CD4-positive, alpha-beta T cell treated with Interleukin-6 at 100 ng/mL for 8 hours (primary cell): Measurements from ENCODE around the gene ASB1.

ENCODE experiments used
- DNase-seq: peaks from one replicate; pipeline ENCODE4 v3.0.0-alpha.2; 2020; ENCODE audit warnings: mixed read lengths, low spot score

Gene ASB1

DNA sequence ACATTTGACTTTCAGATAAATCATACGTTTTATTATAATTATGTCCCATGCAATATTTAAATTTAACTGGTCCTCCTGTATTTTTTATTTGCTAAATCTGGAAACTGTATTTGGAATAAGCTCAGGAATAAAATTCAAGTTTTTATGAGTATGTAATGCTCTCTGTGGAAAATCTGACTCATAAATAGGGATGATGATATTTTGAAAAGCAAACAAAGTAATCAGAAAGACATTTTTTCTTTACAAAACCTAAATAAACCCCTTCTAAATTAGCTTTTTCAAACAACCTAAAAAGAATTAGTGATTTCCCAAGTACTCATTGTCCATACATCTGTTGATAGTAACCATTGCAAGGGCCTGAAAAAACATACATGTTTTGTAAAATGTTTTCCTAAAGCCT lies 41.1 kb downstream of the ASB1 start:
- DNase-seq = no peak

DNA sequence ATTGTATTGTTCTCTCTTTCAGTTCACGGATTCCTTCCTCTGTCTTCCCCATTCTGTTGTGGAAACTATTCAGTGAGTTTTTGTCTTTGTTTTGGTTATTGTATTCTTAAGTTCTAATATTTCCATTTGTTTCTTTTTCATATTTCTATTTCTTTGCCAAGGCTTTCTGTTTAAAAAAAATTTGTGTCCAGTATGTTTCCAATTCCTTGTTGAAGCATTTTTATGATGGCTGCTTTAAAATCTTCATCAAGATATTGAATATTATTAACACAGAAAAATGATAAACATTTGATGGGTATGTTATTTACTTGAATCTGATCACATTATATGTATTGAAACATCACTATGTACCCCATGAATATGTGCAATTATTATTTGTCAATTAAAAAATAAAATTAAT lies 42.4 kb downstream of the ASB1 start:
- no peak for DNase-seq

DNA sequence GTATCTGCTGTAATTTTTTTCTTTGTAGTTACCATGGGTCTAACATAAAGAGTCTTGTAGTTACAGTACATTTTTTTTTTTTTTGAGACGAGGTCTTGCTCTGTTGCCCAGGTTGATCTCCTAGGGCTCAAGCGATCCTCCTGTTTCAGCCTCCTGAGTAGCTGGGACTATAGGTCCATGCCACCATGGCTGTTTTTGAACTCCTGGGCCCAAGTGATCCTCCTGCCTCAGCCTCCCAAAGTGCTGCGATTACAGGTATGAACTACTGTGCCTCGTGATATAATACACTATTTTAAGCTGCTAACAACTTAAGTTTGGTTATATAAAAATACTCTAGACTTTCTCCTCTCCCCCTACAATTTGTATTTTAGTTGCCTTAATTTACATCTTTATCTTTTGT lies 46.3 kb downstream of the ASB1 start:
- no peak for DNase-seq

DNA sequence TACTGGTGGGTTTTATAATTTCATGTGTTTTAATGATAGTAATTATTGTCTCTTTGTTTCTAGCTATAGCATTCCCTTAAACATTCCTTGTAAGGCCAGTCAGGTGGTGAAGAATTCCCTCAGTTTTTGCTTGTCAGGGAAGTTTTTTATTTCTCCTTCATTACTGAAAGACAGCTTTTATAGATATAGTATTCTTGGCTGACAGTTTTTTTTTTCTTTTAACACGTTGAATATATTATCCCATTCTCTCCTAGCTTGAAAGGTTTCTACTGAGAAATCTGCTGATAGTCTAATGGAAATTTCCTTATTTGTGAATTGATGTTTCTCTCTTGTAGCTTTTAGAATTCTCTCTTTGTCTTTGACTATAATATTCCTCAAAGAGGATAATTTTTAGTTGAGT lies 46.8 kb downstream of the ASB1 start:
- DNase-seq = no peak

DNA sequence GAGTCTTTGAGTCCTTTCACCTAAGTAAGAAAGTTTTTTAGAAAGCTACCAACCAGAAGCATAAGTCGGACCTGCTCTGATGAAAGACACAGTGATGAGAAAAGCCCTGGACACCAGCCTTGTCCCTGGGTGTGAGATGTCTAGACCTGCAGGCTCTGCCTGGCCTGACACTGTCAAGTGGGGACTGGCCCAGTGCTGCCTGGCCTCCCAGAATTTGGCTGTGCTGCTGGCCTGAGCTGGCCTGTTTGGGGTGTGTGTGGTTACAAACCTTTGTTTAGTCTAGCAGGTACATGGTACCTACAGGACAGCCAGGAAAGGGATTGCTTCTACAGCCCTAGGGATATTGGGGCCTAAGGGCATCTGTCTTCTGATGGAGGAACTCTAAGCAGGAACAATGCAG lies 48.3 kb downstream of the ASB1 start:
- DNase-seq = no peak

- DNase-seq = no peak
These were observed 48.8 kb downstream of the ASB1 start for GRCh38 chr2:238475566-238475965.

DNA sequence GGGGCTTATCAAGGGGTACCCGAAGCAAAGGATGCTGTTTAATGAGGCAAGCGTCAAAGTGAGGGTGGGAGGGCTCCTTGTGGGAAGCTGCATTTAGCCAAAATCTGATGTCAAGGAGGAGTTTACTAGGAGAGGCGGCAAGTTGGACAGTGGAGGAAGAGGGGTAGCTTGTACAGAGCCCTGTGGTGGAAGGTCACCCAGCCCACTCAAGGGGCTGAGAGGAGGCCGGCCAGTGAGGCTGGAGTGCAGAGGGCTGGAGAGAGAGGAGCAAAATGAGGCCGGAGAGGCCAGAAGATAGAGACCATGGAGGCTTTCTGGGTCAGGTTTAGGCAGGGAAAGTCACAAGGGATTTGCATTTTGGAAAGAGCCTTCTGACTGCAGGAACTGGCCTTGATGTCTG lies 49.5 kb downstream of the ASB1 start:
- no peak for DNase-seq

DNA sequence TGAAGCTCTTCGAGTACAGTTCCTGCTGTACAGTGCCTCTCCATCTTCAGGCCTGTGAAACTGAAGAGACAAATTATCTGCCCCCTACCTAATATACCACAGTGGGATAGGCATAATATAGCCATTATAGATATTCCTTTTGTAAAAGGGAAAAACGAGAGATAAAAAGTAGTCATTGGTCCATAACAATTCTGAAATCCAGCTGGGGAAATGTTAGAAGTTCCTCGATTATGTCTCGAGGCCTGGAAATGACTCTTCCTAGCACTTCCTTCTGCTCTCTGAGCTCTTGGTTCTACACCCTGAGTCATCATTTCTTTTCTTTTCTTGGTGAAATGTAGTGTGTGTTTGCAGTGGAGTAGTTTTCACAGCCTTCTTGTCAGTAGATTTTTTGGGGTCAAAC lies 51.5 kb downstream of the ASB1 start:
- no peak for DNase-seq

GRCh38 chr2:238479847-238480246 lies 53.1 kb downstream of the ASB1 start:
- no peak for DNase-seq

DNA sequence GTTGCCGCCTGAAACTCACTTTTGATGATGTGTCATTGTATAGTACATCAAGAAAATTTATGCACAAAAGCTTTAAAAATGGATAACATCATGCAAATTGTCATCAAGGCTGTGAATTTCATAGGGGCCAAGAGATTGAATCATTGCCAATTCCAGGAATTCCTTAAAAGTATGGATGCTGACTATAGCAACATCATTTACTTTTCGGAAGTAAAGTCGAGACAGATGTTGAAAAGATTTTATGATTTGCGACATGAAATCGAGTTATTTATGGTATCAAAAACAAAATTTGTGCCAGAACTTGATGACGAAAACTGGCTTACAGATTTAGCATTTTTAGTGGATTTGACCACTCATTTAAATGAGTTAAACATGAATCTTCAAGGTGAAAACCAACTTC lies 56.3 kb downstream of the ASB1 start:
- DNase-seq = no peak

- no peak for DNase-seq
These were observed 56.9 kb downstream of the ASB1 start for GRCh38 chr2:238483656-238484055.

- DNase-seq = no peak
These were observed 58.1 kb downstream of the ASB1 start for GRCh38 chr2:238484522-238485452.

DNA sequence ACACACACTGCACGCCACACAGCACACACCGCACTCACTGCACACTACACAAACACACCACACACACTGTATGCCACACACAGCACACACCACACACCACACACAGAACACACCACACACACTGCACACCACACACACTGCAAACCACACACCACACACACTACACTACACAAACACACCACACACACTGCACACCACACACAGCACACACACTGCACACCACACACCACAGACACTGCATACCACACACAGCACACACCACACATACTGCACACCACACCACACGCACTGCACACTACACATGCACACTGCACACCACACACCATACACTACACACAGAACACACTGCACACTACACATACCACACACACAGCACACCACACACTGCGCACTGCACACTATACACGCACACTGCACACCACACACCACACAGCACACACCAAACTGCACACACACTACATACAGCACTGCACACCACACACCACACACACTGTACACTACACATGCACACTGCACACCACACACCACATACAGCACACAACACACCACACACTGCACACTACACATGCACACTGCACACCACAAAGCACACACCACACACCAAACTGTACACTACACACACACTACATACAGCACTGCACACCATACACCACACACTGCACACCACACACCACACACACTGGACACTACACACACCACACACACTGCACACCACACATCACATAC lies 59.6 kb downstream of the ASB1 start:
- no peak for DNase-seq

DNA sequence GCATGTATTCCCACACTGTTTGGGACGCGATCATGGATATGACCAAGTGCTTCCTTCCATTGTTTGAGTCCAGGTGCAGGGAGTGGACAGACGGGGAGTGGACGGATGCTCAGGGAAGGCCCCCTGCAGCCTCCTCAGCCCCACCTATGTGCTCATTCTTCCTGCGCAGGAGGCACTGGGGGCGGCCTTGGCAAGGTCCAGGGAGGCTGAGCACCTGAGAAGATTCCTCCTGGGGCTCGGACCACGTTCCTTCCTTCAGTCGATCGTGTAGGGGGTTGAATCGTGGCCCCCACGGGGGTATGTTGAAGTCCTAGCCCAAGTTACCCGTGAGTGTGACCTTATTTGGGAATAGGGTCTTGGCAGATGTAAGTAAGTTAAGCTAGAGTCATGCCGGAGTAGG lies 60.4 kb downstream of the ASB1 start:
- no peak for DNase-seq

DNA sequence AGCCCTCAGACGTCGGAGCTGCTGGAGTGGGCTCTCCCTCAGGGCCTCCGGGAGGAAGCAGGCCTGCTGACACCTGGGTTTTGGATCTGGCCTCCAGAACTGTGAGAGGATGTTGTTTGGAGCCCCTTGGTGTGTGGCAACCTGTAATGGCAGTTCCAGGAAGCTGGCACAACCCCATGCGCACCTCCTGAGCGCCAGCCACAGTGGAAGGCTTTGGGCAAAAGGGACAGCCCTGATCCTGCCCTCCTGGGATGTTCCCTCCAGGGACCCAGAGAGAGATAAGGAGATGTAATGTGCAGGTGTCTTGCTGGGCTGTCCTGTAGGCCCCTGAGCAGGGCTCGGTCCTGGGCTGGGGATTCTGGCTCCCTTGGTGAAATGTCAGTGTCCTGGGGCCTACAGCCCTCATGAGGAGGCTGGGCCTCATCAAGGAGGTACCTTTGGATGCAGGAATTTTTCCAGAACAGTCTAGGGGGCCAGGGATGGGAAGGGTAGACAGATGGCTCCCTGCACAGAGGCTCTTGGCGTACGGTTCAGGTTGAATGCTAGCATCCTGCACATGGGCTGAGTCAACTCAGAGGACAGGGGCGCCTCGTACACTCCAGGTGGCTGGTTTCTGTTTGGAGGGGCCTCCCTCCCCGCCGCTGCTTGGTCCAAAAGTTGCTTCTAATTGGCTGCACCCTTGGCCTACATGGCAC lies 61.1 kb downstream of the ASB1 start:
- no peak for DNase-seq

DNA sequence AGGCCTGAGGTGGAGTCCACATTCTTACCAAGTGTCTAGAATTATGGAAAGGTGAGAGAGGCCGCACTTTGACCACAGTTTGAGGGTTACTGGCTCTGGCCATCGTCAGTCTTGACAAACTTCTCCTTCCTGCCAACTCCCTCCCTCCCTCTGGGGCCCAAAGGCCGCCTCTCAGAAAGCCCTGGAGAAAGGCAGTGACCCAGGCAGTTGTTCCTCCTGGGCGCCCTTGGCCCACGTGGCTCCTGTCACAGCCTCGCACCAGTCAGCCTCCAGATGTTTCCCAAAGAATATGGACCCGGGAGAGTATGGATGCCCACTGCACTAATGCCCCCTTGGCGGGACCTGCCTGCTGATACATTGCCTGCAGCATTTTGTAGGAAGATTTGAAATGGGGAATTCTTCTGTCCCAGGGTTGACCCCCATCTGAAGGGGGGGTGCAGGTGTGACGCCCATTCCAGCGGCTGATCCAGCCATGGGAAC lies 61.7 kb downstream of the ASB1 start:
- no peak for DNase-seq

GRCh38 chr2:238489431-238489830 lies 62.7 kb downstream of the ASB1 start:
- DNase-seq = no peak

GRCh38 chr2:238489896-238490295 lies 63.2 kb downstream of the ASB1 start:
- no peak for DNase-seq

DNA sequence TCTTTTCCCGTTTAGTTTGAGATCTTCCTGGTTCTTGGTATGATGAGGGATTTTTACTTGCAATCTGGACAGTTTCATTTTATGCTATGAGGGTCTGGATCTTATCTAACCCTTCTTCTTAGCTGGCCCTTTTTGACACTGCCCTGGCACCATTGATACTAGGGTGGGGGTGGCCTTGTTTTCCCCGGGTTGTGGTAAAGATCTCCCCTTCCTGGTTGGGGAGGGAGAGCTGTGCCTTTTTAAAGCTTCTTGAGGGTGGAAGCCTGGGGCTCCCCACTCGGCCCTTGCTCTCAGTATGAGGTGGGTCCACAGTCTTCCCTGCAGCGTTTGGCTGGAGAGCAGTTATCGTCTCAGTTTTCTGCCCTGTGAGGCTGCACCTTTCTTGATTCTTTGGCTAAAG lies 66.1 kb downstream of the ASB1 start:
- no peak for DNase-seq

- DNase-seq = no peak
These were observed 66.7 kb downstream of the ASB1 start for GRCh38 chr2:238493411-238493810.

DNA sequence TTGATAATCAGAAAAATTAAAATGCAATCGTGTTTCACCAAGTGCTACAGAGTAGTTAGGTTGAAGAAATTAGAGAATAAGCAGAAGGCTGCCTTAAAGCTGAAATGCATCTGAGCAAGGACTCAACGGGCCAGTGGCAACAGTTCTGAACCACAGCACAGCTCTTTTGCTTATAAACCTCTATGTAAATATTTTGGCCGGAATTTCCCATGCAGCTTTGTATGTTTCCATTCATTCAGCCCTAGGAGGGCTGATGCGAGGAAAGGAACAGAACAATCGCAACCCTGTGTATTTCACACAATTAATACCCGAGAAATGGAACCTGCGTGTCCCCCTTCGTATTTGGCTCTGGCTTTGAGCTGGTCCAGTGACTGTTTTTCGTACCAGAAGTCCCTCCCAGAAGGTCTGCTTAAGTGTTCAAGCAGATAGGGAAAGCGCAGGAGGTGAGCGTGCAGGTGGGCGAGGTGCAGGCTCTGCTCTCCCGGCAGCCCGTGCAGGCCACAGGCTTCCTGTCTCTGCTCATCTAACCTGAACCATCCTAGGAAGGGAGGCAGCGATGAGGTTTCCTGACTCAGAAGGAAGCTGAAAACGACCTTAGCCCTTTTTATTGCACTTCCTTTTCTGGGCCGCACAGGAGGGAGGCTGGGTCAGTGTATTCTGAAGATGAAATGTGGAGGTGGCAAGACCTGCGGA lies 67.3 kb downstream of the ASB1 start:
- peak; percentile 49 for DNase-seq

DNA sequence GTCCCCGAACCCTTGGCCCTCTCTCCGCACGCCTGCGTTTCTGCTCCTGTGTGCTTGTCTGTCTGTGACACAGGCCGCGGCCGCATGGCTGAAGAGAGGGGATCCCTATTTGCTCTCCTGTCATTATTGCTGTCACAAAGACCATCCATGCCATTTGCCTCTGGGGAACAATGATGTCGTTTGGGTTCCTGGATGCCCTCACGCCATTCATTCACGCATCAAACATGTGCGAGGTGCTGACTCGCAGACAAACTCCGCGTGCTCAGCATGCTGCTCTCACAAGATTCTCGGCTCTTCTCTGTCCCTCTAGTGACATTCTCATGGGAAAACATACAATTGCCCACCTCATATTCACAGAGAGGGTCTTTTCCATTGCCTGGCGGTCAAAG lies 67.8 kb downstream of the ASB1 start:
- no peak for DNase-seq
